WI38 (cell line): Measurements from ENCODE around the gene LMNB1.

Experiments
- H3K4me3 ChIP-seq: 2 replicates; pipeline ENCODE4 v1.5.1; 2011; ENCODE audit warnings: low read depth, mild to moderate bottlenecking, control low read depth, low read length
- TF ChIP-seq, protein P1 (sequence below): IDR thresholded peaks from 2 replicates; pipeline ENCODE4 v1.5.1; 2012; ENCODE audit warnings: low read depth, mild to moderate bottlenecking, control low read depth, low read length

The LMNB1 gene

DNA sequence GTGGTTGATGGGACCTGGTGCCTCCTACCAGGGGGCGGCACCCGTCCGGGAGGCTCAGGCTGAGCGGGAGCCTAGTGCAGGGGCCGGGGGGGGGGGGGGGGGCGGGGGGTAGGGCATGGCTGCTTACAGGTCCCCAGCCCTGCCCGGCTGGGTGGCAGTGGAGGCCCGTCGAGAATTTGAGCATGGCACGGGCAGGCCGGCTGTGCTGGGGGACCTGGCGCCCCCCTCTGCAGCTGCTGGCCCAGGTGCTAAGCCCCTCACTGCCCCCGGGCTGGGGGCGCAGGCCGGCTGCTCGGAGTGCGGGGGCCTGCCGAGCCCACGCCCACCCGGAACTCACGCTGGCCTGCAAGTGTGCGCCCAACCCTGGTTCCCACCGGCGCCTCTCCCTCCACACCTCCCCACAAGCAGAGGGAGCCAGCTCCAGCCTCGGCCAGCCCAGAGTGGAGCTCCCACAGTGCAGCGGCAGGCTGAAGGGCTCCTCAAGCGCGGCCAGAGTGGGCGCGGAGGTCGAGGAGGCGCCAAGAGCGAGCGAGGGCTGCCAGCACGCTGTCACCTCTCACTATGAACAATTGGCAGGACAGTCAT, 77.7 kb downstream of the LMNB1 start:
- H3K4me3 ChIP-seq, result no peak overlapping the region
- TF ChIP-seq, protein P1, sequence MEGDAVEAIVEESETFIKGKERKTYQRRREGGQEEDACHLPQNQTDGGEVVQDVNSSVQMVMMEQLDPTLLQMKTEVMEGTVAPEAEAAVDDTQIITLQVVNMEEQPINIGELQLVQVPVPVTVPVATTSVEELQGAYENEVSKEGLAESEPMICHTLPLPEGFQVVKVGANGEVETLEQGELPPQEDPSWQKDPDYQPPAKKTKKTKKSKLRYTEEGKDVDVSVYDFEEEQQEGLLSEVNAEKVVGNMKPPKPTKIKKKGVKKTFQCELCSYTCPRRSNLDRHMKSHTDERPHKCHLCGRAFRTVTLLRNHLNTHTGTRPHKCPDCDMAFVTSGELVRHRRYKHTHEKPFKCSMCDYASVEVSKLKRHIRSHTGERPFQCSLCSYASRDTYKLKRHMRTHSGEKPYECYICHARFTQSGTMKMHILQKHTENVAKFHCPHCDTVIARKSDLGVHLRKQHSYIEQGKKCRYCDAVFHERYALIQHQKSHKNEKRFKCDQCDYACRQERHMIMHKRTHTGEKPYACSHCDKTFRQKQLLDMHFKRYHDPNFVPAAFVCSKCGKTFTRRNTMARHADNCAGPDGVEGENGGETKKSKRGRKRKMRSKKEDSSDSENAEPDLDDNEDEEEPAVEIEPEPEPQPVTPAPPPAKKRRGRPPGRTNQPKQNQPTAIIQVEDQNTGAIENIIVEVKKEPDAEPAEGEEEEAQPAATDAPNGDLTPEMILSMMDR, result no peak

DNA sequence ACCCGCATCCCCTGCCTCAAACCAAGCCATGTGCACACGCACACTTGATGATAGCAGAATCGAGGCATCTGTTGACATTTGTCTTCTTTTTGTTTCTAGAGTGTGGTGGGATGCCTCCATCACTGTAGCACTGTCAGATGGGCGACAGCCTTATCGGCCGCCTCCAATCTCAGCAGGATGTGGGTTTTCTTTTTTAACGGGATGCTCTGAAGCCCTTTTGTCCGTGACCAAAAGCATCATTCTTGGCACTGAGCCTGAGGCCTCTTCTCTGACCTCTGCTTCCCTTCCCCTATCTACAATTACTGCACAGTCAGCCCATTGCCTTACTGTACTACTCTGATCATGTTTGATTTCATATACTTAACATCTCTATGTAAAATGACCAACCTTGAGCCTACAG, 78.3 kb downstream of the LMNB1 start:
- H3K4me3 ChIP-seq, result no peak overlapping the region
- TF ChIP-seq, protein P1, result no peak

DNA sequence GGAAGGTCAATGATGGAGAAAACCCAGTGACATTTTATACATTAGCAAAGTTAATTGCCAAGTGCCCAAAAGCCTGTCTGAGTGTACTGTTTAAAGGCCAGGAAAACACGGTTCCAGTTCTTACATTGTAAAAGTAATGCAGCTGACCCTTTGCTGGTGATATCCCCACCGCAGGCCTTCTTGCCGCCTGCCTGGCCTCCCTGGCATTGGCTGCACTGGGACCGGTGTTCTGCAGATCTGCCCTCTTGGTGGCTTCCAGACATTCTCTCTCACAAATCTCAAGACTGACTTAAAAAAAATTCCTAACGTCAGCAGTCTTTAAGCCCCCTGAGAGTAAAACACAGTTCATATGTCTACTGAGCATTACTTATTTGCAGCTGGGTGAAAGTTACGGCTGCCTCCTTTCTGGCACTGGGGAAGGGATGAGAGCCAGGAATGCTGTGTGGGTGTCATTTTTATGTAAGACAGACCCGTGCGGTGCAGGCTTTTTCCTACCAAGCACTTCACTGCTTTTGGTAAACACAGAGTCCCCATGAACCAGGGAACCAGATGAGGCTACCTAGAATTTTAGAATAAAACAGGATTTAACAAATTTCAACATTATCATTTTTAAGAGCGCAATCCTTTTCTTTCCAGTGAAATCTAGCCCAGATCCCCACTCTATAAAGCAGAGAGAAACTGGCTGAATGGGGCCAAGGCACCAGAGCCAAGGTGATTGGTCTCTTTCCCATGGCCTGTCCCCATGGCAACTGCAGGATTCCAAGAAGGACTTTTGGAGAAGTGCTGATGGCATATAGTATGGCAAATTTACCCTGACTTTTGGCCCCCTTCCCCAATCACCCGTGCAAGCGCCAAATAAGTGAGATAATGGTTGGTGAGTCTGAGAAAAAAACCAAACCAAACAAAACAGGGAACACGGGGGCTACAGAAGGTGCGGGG, 80.8 kb downstream of the LMNB1 start:
- TF ChIP-seq, protein P1, result no peak
- H3K4me3 ChIP-seq, result no peak overlapping the region

DNA sequence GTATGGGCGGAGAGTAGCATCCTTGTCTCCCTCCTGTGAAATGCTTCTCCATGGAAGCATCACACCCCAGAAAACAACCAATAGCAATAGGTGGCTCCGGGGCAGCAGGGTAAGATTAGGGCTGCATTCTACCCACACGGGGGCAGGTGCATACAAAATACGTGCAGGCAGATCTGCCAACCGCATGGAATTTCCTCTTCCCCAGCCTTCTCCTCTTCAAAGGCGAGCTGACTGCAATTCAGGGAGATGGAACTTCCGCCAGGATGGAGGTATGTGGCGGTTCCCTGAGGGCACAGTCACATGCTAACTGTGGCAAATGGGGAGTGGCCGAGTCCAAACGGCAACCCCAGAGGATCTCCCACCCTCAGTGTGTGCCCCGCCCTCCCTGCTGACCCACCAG, 81.5 kb downstream of the LMNB1 start:
- no peak overlapping the region for H3K4me3 ChIP-seq
- TF ChIP-seq, protein P1, result no peak

DNA sequence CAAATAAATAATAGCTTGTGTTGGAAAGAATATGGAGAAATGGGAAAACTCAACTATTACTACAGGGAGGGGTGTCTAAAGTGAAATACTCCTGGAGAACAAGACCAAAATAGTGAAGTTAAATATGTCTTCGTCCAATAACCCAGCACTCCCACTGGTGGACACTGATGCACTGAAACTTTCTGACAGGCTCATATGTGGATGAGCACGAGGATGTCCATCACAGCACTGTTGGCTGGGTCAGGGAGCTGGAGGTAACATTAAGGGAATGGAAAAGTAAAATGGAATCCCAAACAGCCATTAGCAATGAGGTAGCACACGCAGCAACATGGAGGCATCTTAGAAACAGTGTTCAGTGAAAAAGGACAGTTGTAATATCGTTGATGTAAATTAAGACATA, 86.5 kb downstream of the LMNB1 start:
- H3K4me3 ChIP-seq, result no peak overlapping the region
- TF ChIP-seq, protein P1, result no peak

DNA sequence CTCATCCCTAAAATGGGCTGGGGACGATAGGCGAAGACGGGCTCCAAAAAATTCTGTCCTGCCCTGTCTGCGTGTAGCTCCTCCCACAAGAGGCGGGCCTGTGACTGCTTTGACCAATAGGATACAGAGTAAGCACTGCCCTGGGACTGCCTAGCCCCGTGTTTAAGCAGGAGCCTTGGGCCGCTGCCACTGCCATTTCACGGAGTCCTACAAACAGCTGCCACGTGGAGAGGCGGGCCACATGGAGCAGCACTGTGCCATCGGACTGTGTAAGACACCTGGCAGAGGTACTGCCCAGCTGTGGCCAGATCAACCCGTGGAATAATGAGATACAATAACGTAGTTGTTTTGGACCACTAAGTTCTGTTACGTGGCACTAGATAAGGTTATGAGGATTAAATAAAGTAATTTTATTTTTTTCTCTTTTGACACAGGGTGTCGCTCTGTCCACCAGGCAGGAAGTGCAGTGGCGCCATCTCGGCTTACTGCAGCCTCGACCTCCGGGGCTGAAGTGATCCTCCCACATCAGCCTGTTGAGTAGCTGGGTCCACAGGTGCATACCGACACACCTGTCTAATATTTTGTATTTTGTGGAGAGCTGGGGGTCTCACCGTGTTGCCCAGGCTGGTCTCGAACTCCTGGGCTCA, 87.2 kb downstream of the LMNB1 start:
- TF ChIP-seq, protein P1, result no peak

DNA sequence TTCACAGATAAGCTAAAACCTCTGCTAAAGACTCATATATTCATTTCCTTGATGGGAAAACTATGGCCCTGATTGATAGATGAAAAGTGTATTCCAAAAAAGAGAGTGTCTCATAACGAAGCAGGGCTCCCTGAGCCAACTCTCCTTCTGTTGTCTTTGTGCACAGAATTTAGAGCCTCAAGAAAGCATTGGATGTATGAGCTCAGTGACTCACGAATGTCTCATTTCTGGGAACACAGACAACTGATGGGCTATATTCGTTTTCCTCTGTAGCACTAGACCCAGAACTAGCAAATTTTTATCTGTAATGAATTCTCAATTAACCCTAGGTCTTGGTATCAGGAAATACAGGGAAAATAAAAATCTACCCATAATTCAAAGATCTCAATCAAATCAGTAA, 88.4 kb downstream of the LMNB1 start:
- no peak overlapping the region for H3K4me3 ChIP-seq

More for the DNA sequence above, 87.2 kb downstream of the LMNB1 start:
- H3K4me3 ChIP-seq, result no peak overlapping the region

More for the DNA sequence above, 88.4 kb downstream of the LMNB1 start:
- TF ChIP-seq, protein P1, result no peak
